Left hindlimb (tissue), 1 donor: ENCODE measurements around the gene VARS2.
"Not testable (repeated sequence)": the region's sequence is repeated elsewhere in the genome, so short reads cannot be mapped to it uniquely, and the experiment has no call there.

Source experiments
- DNase-seq: peaks from one replicate; pipeline ENCODE4 v3.0.0-alpha.2; 2018

The VARS2 gene

GRCh38 chr6:30966154-30966553 lies 52.1 kb downstream of the VARS2 start:
- no peak for DNase-seq

- DNase-seq: not testable (repeated sequence)
Observed at GRCh38 chr6:30969171-30969570, 55.1 kb downstream of the VARS2 start.

GRCh38 chr6:30970946-30971345 lies 56.9 kb downstream of the VARS2 start:
- no peak for DNase-seq

GRCh38 chr6:30972816-30973215 lies 58.8 kb downstream of the VARS2 start:
- no peak for DNase-seq

- no peak for DNase-seq
Observed at GRCh38 chr6:30974490-30975252, 60.6 kb downstream of the VARS2 start.
